ENCODE measurements around the gene PRDM16.

PRDM16 gene

GRCh38 chr1:3136532-3136931, 67.5 kb downstream of the PRDM16 start:
- Histone ChIP-seq H3K27ac (ENCODE audit: low read depth, low read length, poor library complexity, severe bottlenecking) (no peak overlapping the region), H3K4me3 (ENCODE audit: low read depth, low read length, poor library complexity, severe bottlenecking) (no peak overlapping the region), H3K27me3 (ENCODE audit: insufficient read depth, low read length) (no peaks in the 10 kb centered on the region), H2AFZ (ENCODE audit: low read length) (no peak overlapping the region), H3K79me2 (ENCODE audit: insufficient read depth, low read length) (no peaks in the 10 kb centered on the region), H4K20me1 (ENCODE audit: insufficient read depth, low read length) (no peaks in the 10 kb centered on the region), H3K36me3 (ENCODE audit: insufficient read depth, low read length) (no peaks in the 10 kb centered on the region), H3K9ac (ENCODE audit: low read length) (no peak overlapping the region), H3K4me2 (ENCODE audit: low read length) (no peak overlapping the region), H3K9me3 (ENCODE audit: low read length) (no peaks in the 10 kb centered on the region), H3K9me2 (ENCODE audit: low read depth, low read length) (no peaks in the 10 kb centered on the region), H3K4me1 (ENCODE audit: insufficient read depth, low read length, severe bottlenecking) (no peaks in the 10 kb centered on the region), H3F3A (ENCODE audit: insufficient read depth, low read length) (no peaks in the 10 kb centered on the region)
- TF ChIP-seq EZH2 (IDR thresholded peaks at IDR 0.05; ENCODE audit: borderline replicate concordance, low read length) (no peak), CTCF (IDR thresholded peaks at IDR 0.05; ENCODE audit: low read length) (no peak)

- Histone ChIP-seq H3K9me2 (ENCODE audit: low read depth, low read length) (no peaks in the 10 kb centered on the region), H3K79me2 (ENCODE audit: insufficient read depth, low read length) (no peaks in the 10 kb centered on the region)
These were observed 68.4 kb downstream of the PRDM16 start for GRCh38 chr1:3137111-3138100.

GRCh38 chr1:3138623-3139151, 69.7 kb downstream of the PRDM16 start:
- no peaks in the 10 kb centered on the region for H3K4me1 ChIP-seq (ENCODE audit: insufficient read depth, low read length, severe bottlenecking)
- H3F3A ChIP-seq (ENCODE audit: insufficient read depth, low read length) = no peaks in the 10 kb centered on the region
- H3K36me3 ChIP-seq (ENCODE audit: insufficient read depth, low read length) = no peaks in the 10 kb centered on the region
- H3K4me2 ChIP-seq (ENCODE audit: low read length) = no peak overlapping the region
- H3K4me3 ChIP-seq (ENCODE audit: low read depth, low read length, poor library complexity, severe bottlenecking) = no peak overlapping the region
- no peak overlapping the region for H3K27ac ChIP-seq (ENCODE audit: low read depth, low read length, poor library complexity, severe bottlenecking)
- no peaks in the 10 kb centered on the region for H3K9me3 ChIP-seq (ENCODE audit: low read length)
- H3K79me2 ChIP-seq (ENCODE audit: insufficient read depth, low read length) = no peaks in the 10 kb centered on the region
- no peak overlapping the region for H3K9ac ChIP-seq (ENCODE audit: low read length)
- H3K9me2 ChIP-seq (ENCODE audit: low read depth, low read length) = no peaks in the 10 kb centered on the region
- no peak for TF ChIP-seq CTCF (IDR thresholded peaks at IDR 0.05; ENCODE audit: low read length)
- no peak for TF ChIP-seq EZH2 (IDR thresholded peaks at IDR 0.05; ENCODE audit: borderline replicate concordance, low read length)
- no peaks in the 10 kb centered on the region for H3K27me3 ChIP-seq (ENCODE audit: insufficient read depth, low read length)
- no peak overlapping the region for H2AFZ ChIP-seq (ENCODE audit: low read length)
- no peaks in the 10 kb centered on the region for H4K20me1 ChIP-seq (ENCODE audit: insufficient read depth, low read length)

More at GRCh38 chr1:3137111-3138100, 68.4 kb downstream of the PRDM16 start:
- Histone ChIP-seq H2AFZ (ENCODE audit: low read length) (no peak overlapping the region), H3K4me2 (ENCODE audit: low read length) (no peak overlapping the region), H3K27me3 (ENCODE audit: insufficient read depth, low read length) (no peaks in the 10 kb centered on the region), H4K20me1 (ENCODE audit: insufficient read depth, low read length) (no peaks in the 10 kb centered on the region), H3K9me3 (ENCODE audit: low read length) (no peaks in the 10 kb centered on the region), H3K4me1 (ENCODE audit: insufficient read depth, low read length, severe bottlenecking) (no peaks in the 10 kb centered on the region), H3K9ac (ENCODE audit: low read length) (no peak overlapping the region), H3K27ac (ENCODE audit: low read depth, low read length, poor library complexity, severe bottlenecking) (no peak overlapping the region), H3F3A (ENCODE audit: insufficient read depth, low read length) (no peaks in the 10 kb centered on the region), H3K36me3 (ENCODE audit: insufficient read depth, low read length) (no peaks in the 10 kb centered on the region), H3K4me3 (ENCODE audit: low read depth, low read length, poor library complexity, severe bottlenecking) (no peak overlapping the region)
- TF ChIP-seq CTCF (IDR thresholded peaks at IDR 0.05; ENCODE audit: low read length) = no peak

Measured in OCI-LY1 (cell line).